ENCODE measurements around the gene PIGX.
A peak's percentile ranks its signal among the peaks of the same experiment; 100 is the strongest.

Gene PIGX

DNA sequence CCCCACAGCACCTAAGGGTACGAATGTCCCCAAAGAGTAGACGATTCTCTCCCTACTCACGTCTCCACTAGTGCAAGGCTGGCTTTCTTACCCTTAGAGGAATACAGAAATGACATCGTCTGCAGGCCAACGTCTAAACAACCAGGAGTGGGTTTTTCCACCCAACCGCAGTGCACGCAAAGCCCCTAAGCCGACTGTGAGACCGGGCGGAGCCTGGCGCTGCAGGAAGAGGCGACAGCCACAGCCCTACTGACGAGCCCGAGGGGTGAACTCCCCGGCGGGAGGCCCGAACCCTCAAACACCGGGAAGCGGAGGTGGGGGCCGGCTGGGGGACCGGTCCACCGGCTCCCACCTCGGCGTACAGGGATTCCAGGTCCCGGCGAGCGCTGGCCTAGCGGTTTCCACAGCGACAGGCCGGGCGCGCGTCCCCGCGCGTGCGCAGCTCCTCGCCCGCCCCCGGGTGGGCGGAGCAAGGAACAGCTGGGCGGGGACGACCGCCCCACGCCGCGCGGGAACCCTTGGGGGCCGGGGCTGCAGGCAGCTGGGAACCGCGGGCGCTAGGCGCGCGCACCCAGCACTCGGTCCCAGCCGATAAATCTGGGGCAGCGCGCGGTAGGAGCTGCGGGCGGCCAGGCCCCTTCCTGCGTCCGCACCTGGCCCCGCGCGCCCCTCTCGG is at the start of gene PIGX, which contains the start of gene CEP19:
Gene PIGX (plus strand): TSS at position 540 of the 676 bp plus-strand sequence.
Gene CEP19 (minus strand): TSS at position 413 of the 676 bp plus-strand sequence. CDS start 3,593 bp downstream, outside the sequence.
- DNase-seq: peak; percentile 90

DNA sequence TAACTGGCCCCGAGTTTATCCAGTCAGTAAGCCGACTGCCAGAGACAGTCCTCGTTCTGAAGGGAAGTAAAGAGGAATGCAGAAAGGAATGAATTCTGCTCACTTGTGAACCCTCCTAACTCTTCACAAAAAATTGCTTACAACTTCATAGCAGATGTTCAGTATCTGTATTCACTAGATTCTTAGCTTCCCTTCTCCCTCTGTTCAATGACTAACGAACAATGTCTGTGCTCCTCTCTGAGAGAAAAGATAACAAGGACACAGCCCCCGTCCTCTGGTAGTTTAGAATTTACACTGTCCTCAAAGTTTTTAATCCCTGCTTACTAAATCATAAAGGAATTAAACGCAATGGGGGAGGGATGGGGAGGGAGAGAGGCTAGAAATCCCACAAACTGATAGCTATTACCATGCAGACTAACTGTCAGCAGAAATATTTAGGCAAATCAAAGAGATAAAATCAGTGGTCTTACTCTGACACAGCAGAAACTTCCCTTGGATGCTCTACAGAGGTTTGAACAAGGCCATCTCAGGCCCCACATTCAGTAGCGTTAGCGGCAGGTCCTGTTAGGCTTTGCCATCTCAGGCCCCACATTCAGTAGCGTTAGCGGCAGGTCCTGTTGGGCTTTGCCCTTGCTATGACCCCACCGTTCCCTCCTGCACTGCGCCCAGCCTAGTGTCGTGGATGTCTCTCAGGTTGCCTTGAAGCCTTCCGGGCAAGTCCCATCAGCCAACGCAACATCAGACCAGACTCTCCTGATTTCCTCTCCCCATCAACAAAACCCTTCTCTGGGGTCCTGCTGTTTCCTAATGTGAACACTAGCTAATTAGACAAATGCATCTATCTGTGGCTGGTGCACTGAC is 49.2 kb upstream of the PIGX start:
- no peak for DNase-seq

DNA sequence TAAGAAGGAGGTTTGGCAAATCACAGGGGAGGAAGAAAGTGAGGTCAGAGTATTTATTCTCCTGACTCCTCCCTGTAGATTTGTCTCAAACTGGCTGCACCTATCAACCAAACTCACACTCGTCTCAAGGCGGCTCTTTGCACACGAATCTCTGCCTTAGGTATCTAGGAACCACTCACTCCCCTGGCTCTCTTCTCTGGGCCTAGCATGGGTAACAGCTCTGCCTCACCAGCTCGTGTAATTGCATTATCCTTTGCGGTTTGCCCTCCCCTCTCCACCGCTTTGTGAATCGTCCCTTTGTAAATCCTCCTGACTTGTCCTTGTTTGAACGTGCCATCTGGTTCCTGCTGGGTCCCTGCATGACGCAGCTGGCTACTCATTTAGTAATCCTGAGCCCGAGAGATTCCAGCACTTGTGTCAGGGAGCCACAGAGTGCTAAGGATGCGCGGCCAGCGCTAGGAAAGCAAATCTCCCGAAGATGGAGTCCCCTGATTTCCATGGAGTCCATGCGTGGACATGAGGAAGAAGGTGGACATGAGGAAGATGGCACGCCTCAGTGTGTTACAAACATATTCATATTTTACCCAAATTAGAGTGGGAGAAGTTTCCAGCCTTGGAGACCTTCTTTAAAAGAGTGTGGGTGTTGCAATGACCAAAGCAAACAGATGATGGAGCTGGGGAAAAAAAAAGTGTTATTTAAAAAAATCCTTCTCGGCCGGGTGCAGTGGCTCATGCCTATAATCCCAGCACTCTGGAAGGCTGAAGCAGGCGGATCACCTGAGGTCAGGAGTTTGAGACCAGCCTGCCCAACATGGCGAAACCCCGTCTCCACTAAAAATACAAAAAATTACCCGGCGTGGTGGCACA is 45.9 kb upstream of the PIGX start:
- no peak for DNase-seq

DNA sequence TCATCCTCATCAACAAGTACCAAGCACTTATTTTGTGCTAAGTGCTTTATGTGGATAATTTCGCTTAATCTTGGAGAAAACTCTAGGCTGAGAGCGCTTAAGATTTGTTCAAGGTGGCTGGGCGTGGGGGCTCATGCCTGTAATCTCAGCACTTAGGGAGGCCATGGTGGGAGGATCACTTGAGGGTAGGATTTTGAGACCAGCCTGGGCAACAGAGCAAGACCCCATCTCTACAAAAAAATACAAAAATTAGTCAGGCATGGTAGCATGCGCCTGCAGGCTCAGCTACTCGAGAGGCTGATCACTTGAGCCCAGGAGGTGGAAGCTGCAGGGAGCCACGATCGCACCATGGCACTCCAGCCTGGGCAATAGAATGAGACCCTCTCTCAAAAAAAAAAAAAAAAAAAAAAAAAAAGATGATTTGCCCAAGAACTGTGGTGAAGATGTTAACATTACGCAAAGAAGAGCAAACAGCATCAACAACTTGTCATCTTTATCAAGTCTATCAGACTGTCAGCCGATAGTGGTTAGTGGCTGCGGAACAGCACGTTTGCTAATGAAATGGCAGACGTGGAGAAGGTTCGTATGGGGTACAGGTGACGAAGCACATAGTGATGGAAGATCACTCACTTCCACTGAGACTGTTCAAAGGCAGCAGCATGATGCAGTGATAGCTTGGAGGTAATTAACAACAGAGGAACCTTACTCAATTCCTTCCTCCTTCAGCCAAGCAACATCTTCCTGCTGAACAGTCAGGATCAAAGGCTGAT is 44.9 kb upstream of the PIGX start:
- DNase-seq: no peak

DNA sequence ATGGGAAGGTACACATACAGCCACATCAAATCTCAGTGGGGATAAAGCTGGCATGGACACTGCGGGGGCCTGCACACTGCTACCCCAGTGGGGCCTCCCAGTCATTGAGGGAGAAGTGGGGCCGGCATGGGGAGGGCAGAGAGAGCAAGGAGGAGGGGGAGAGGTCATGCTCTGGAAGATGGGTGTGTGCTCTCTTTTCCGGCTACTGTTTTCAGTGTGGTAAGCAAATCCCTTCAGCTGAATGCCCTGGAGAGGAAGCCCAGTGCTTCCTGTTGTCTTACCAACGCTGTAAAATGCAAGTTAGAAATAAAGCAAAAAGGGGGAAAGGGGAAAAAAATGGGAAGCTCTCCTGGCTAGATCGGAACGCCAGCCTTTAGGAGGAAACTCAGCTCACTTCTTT is 41.8 kb upstream of the PIGX start:
- no peak for DNase-seq

DNA sequence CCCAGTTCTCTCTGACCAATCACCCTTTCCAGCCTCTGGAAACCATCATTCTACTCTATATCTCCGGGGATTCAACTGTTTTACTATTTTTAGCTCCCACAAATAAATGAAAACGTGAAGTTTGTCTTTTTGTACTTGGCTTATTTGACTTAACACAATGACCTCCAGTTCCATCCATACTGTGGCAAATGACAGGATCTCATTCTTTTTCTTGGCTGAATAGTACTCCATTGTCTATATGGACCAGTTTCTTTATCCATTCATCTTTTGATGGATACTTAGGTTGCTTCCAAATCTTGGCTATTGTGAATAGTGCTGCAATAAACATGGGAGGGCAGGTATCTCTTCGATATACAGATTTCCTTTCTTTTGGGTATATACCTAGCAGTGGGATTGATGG is 38.5 kb upstream of the PIGX start:
- DNase-seq: no peak

DNA sequence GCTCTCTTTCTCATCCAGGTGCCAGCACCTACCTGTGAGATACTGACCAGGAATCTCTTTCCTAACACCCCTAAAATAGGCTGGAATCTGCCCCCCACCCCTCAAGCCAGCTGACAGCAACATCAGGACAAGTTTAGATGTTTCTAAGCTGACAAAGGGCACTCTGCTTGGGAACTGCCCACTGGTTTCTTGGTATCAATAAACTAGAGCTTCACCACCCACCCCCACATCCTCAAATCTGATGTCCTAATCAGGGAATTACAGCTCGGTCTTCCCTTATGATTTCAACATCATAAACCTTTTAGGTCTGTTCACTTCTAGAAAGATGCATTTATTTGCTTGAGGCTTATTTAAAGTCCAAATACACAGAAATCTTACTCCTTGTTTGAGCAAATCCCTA is 34.8 kb upstream of the PIGX start:
- DNase-seq: no peak

DNA sequence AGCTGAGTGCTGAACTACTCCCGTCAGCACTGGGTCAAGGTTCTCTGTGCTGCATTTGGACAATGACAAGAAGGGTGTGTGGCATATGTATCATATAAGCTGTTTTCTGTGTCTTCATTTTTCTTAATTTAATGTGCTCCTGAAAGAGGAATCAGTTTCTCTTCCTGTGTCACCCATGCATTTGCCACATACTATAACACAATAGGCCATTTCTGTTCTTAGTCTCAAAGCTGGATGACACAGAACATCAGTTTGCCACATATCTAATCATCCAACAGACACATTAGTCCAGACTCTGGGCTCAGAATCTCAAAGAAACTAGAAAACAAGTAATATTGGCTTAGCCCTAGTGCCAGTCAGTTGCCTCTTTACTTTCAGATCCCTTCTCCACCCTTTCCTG is 34.2 kb upstream of the PIGX start:
- no peak for DNase-seq

DNA sequence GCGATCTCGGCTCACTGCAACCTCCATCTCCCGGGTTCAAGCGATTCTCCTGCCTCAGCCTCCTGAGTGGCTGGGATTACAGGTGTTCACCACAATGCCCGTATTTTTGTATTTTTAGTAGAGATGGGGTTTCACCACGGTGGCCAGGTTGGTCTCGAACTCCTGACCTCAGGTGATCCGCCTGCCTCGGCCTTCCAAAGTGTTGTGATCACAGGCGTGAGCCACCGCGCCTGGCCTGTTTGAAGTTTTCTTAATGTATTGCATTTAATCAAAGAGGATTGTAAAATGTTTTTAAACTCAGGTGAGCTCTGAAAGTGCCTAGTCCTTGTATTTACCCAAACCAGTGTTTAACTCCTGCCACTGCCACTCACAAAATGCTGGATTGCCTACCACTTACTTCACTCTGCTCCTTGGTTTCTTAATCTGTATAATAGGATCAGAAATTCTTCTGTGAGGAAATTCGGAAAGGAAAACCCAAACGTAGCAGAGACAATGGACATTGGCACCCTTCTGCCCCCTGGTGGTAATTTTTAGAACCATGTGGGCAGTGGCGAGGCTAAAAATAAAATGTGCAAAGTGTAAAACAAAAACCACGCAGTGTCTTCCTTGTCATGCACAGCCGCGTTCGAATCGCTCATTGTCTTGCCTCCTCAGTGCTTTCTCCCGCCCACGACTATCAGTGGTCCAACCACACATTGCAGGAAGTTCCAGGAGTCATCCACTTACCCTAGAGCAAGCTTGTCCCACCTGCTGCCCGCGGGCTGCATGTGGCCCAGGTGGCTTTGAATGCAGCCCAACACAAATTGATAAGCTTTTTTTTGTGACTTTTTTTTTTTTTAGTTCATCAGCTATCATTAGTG is 27.4 kb upstream of the PIGX start:
- DNase-seq: peak; percentile 74

DNA sequence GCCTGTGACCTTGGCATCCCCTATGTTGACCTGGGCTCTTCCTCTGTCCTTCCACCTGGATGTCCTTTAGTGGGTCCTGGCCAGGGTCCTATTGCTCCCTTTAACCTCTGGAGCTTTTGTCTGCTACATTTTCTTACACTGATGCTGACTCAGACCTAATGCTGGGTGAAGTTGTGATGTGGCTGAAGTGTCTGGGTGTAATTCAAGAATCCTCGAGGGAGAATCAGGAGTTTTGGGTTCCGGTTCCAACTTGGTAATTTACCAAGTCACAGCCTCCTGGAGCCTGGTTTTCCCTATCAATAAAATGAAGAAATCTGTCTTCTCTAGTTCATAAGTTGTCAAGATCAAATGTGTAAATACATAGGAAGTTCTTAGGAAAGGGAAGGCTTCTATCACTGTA is 25.7 kb upstream of the PIGX start:
- no peak for DNase-seq

DNA sequence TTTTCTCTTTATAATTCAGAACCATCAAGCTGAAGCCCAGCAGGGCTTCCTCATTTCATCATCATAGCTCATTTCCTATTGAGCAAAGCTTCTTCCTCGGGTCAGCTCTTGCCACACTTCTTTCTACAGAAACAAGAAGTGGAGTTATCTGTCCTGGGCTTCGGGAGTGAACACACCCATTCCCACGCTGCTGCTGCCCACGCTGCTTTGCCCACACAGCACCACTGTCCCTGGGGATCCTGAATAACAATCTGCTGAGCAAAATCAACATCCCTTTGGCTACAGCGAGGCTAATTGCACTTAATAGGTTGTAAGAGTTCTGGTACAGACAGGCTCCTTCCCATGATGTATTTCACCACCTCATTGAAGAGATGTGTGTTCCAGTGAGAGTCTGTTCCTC is 23.8 kb upstream of the PIGX start:
- DNase-seq: no peak

DNA sequence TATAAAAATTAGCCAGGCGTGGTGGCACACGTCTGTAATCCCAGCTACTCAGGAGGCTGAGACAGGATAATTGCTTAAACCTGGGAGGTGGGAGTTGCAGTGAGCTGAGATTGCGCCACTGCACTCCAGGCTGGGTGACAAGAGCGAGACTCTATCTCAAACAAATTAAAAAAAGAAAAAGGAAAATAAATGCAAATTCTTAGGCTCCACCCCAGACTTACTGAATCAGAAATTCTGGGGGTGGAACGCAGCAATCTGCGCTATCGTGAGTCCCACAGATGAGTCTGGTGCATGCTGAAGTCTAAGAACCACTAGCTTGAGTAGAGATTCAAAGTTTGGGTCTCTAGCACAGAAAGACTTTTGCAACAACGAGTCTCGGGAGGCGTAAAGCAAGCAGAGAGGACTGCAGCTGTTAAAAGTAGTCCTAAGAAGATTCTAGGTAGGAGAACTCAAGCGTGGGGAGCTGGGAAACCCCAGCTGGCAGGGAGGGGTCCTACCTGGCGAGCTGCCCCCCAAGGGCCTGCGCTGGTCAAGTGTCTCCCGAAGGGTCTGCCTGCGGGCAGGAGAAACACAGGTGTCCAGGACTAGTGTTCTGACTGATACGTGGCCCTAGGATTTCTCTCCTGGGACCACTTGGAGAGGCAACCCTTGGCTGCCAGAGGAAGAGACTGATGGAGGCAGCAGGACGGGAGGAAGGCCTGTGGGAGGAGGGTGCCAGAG is 22.1 kb upstream of the PIGX start:
- no peak for DNase-seq

DNA sequence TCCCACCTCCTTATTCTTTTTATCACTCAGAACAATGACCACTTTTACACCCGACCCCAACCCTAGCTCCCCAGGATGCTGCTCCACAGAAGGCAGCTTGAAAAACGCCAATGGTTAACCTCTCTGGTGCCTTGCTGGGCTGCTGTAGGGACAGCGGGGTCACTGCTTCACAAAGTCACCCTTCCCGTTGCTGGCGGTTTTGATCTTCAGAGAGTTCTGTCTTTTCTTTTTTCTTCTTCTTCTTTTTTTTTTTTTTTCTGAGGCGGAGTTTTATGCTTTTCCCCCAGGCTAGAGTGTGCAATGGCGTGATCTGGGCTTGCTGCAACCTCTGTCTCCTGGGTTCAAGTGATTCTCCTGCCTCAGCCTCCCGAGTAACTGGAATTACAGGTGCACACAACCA is 20.8 kb upstream of the PIGX start:
- no peak for DNase-seq

DNA sequence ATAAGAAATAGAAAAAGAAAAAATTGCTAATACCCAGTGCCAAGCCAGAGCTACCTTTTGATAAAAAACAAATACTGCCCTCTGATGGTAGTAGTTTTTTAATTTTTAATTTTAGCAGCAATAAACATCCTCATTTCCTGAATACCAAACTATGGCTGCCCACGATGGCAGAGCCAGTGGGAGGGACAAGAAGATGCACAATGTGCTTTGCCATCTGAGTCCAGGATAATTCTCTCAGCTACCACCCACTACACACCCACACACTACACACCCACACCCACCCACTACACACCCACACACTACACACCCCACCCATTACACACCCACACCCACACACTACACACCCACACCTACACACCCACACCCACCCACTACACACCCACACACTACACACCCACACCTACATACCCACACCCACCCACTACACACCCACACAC is 18.0 kb upstream of the PIGX start:
- DNase-seq: no peak

DNA sequence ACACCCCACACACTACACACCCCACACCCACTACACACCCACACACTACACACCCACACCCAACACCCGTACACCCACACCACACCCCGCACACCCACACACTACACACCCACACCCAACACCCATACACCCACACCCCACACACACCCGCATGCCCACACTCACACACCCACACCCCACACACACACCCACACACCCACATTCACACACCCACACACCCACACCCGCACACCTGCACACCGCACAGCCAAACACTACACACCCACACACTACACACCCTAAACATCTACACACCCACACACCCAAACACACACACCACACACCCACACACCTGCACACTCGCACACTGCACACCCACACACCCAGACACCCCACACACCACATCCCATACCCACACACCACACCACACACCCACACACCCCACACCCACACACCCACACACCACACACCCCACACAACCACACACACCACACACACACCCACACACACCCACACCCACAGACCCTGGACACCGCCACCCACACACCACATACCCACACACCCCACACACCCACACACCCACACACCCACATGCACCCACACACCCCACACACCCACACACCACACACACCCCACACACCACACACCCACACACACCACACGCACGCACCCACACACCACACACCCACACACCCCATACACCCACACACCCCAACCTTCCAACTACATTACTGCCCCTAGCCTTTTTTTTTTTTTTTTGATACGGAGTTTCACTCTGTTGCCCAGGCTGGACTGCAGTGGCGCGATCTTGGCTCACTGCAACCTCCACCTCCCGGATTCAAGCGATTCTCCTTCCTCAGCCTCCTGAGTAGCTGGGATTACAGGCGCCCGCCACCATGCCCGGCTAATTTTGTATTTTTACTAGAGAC is 17.0 kb upstream of the PIGX start:
- DNase-seq: no peak

DNA sequence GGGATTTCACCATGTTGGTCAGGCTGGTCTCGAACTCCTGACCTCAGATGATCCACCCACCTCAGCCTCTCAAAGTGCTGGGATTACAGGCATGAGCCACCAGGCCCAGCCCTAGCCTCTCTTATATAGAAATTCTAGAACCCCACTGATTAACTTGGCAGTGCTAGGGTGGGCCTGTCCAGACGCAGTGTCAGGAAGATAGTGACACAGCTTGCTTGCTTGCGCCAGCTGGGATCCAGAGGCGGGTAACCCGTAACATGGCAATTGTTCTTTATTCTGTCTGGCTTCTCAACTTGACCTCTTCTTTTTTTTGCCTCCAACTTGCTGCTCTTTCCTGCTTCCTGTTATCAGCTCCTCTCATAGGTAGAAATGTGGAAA is 16.3 kb upstream of the PIGX start:
- DNase-seq: no peak

DNA sequence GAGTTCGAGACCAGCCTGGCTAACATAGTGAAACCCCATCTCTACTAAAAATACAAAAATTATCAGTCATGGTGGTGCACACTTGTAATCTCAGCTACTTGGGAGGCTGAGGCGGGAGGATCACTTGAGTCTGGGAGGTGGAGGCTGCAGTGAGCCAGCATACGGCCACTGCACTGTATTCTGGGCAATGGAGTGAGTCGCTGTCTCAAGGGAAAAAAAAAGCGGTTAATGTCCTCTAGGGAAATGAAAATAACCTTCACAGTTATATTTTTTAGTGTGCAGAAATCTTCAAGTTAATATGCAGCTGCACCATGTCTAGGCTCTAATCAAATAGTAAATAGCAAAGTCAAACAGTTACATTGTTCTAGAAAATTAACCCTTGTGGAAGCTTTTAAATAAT is 14.9 kb upstream of the PIGX start:
- DNase-seq: no peak

DNA sequence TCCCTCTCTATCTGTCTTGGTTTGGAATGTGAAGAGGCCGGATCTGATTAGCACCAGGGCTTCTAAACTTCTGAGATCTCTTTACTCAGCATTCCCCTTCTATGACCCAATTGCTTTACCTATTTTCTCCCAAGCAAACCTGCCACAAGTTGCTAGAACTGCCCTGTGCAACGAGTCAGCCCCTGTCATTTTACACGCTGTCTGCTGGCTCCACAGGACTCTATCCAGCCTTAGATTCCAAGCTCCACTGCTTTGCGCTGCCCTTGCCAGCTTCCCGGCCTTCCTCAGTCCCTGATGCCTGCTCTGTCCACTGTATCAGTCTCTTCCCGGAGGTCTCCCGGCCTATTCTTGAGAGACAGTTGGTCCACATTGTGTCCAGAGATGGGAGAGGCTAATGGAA is 12.4 kb upstream of the PIGX start:
- no peak for DNase-seq

DNA sequence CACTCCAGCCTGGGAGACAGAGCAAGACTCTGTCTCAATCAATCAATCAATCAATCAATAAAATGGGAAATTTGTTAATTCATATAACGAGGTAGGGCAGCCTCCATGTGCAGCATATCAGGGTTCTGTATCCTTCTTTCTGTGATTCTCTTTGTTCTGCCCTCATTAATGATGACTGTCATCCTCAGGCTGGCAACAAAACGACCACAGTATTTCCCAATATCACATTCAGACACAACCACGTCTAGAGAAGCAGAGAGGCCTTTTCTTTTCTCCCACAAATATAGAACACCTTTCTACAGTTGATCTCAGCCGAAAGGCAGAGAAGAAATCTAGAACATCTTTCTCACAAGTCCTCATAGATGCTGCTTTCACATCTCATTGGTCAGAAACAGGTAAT is 11.4 kb upstream of the PIGX start:
- no peak for DNase-seq

DNA sequence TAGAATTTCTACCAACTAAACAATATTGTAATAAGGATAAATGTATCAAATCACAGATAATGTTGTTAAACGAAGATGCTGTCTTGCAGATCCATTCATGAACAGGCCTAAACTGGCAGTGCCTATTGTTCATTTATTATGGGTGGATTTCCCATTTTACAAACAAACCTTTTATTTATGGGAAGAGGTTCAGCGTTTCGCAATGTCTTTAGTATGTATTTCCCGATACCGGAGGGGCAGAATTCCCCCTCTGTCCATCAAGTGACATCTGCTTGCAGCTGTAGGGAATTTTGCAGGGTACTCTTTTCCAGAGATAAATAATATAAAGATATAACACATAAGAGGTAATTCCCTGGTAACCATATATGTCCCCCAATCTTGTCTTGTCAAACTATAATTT is 5.8 kb upstream of the PIGX start:
- no peak for DNase-seq
